ENCODE data around the gene OR2A14.

GRCh38 chr7:144132262-144132661, 9.3 kb downstream of the OR2A14 start:
- TF ChIP-seq CTCF (conservative IDR thresholded peaks at IDR 0.05 in 1 of 2, IDR thresholded peaks at IDR 0.05 in 1 of 2; ENCODE audit: low read depth in 1 of 2, low read length in 2 of 2) (no peak), EZH2 (IDR thresholded peaks at IDR 0.05; ENCODE audit: low read length, missing control alignments) (no peak)
